ENCODE measurements around the gene COL4A1.

Gene COL4A1

DNA sequence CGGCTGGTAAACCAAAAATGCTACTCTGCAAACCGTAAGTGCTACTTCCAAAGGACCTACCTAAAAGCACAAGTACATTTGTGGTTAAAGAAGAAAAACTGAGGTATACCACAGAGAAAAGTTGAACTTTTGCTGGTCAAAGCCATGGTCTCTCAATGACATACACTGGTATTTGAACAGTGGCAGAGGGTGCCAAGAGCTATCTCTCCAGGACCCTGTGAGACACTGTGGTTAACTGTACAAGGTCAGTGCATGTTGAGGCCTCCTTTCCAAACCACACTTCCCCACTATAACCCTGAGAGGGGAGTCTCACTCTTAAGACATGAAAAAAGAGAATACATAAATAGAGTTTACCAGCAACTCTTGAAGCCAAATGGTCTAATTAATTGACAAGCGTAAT is 49.5 kb downstream of the COL4A1 start:
- no peak for DNase-seq (ENCODE audit: low spot score)

DNA sequence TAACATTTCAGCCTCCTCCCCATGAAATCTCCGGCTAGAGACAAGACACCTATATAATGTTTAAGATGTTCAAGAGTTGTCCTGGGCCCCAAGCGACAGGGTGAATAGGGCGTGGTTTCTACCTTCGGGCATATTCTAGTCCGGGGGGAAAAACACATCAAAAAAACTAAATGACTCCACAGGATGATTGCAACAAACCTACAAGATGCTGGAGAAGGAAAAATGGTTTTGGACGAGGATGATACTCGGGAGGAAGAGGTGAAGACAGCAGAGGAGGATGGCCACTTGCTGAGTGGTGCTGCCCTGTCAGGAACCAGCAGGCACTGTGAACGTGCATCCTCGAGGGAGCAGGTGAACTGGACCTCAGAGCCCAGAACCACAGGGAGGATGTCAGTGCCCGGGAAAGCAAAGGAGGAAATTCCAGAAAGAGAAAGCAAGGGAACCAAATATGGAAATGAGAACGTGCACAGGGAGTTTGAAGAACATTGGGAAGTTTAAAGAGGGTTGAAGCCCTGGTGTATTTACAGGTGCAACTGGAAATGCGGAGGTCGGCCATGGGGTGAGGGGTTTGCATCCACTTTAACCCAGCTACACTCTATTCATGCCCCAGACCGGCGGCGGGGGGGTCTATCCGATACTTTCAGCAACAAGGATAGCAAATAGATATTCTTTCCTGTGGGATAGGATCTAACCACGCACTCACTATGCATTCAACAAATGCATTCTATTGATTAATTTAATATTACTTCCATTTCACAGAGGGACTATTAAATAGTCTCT is 50.6 kb downstream of the COL4A1 start:
- no peak for DNase-seq (ENCODE audit: low spot score)

DNA sequence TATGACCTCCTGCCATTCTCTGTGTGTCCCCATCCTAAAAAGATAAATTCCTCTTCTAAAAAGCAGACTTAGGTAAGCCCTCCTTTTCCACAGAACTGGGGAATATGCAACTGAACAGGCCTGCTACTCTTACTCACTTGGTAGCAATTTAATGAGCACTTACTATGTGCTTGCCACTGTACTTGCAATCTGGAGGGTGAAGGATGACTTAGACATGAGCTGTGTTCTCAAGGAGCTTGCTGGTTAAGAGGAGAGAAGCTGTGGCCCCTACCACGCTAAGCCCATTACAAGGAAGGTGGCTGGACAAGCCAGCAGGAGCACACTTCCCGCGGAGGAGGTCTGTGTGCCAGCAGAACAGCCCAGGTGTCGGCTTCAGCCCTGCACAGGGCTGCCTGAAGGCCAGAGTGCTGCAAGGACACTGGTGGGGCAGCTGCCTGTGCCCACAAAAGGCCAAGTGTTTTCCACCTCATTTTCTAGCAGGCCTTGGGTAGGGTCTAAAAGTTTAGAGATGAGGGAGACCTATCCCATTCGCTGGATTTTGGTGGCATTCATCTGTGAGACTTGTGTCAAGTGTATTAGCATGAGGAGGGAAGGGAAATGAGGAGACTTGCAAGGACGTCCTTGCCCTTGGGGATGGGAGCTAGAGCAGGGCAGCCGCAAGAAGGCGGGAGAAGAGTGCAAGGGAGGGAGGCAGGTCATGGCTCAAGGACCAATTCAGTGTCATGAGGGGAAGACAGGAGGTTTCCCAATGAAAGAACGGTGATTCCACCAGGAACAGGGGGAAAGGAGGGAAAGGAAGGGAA is 52.0 kb downstream of the COL4A1 start:
- DNase-seq (ENCODE audit: low spot score): no peak

DNA sequence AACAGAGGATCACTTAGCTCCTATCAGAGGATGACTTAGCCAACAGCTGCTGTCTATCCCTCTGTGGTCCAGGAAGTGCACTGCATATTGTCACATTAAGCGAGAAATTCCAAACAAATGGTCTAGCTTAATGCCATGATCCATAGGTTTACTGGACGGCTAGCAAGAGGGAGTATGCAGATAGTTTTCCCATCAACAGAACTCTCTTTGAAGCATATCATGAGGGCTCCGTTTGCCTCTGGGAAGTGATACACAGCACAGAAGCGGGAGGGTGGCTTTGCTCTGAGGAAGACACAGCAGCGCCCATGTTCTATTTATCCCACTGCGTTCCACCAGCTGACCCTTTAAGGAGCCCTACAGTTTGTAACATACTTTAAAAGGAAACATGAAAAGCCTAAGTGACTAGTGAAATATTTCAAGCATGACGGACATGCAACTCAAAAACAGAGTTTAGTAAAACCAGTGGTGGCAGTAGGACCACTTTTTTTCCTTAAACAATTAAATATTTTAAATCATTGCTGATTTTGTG is 52.7 kb downstream of the COL4A1 start:
- DNase-seq (ENCODE audit: low spot score): no peak

DNA sequence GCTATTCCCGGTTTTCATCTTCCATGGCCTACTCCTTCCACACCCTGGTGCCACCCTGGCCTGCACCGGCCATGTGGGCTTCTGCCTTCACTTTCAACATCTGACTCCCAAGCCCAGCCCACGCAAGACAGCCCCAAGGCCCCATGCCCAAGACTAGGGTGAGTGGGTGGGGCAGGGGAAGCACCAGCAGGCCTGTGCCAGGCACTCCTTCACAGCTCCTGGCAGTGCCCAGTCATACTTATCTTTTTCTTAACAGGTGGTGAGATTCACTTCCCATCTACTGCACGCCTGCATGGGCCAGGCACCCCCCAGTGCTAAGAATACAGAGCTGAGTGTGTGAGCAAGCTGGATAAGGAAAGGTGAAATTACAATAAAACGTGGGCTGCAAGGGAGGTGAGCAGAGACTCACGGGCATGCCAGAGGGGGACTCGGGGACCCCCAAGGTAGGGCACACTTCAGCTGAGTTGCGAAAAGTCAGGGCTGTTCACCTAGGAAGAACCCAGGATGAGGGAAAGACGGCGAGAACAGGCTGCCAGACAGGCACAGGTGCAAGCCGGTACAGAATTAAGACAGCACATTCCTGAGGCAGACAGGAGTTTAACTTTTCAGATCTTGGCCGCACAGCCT is 55.7 kb downstream of the COL4A1 start:
- no peak for DNase-seq (ENCODE audit: low spot score)

DNA sequence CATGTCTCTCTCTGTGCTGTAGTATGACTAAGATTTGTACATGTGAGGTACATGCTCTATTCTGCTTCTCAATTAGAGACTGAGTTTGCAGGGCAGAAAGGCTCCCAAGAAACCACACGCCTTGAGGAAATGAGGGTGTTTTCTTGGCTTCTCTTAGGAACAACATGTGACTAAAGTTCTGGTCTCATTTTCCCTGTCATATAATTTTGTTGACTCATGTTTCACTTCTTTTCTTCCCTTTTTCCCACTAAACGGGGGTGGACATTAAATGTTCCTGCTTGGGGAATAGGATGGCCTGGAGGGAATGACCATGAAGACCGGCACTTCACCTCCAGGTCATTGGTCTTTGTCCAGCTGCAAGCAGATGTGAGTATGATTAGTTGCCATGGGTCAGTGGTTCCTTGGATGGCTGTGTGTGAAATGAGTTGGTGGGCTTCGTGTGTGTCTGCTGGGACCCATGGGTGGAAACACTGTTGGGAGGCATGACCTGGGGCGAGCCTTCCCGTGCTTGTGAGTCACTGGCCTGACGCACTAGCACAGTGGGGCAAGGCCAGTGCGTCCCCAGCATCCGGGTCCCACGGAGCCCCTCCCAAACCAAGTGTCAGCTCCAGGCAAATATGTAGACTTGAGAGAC is 56.6 kb downstream of the COL4A1 start:
- DNase-seq (ENCODE audit: low spot score): no peak

DNA sequence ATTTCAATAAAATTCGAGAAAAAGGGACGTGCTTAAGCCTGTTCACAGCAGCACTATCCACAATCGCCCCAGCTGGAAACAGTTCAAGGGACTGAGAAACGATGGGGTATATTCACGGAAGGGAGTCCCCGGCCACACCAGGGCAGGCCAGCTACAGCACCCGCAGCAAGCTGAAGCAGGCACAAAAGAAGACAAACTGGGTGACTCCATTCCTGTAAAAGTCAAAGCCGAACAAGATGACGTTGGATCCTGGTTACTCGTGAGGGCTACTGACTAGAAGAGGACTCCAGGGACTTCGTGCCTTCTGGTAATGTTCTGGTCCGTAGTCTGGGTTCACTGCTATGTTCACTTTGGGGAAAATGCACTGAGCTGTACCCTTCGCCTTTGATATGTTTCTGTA is 57.6 kb downstream of the COL4A1 start:
- DNase-seq (ENCODE audit: low spot score): no peak

DNA sequence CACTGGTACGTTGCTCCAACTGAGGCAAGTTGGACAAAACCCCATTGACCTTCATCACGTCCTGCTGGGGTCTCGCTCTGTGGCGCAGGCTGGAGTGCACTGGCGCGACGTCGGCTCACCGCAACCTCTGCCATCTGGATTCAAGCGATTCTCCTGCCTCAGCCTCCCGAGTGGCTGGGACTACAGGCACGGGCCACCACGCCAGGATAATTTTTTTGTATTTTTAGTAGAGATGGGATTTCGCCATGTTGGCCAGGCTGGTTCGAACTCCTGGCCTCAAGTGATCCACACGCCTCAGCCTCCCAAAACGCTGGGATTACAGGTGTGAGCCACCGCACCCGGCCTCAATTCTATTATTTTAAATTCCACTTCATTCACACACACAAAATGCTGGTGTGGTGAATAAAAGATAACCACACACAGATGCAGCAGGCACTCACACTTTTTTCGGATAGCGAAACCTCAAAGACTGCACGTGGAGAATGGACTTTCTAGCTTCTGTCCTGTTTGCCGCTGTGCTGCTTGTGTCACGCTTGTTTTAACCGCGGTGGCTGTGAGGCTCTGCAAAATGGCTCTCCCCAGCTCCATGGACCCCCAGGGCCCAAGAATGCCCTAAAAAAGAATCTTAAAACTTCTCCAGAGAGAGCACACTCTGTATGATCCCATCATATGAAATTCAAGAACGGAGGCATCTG is 58.4 kb downstream of the COL4A1 start:
- no peak for DNase-seq (ENCODE audit: low spot score)

DNA sequence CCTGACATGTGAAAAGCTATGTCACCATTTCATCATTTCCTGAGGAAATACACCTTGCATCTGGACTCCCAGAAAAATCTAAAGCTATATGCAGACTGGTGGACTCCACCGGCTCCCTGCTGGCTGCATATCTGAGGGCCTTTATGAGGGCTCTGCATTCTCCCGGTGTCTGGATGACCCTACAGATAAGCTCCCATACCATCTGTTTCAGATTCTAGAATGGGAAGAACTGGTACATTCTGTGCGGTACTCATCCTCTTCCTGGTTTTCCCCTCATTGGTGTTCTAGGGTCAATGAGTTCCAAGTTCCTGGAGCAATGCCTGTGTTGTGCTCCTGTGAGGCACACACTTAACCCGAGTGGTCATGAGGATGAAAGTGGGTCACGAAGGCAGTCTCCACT is 60.4 kb downstream of the COL4A1 start:
- DNase-seq (ENCODE audit: low spot score): no peak

DNA sequence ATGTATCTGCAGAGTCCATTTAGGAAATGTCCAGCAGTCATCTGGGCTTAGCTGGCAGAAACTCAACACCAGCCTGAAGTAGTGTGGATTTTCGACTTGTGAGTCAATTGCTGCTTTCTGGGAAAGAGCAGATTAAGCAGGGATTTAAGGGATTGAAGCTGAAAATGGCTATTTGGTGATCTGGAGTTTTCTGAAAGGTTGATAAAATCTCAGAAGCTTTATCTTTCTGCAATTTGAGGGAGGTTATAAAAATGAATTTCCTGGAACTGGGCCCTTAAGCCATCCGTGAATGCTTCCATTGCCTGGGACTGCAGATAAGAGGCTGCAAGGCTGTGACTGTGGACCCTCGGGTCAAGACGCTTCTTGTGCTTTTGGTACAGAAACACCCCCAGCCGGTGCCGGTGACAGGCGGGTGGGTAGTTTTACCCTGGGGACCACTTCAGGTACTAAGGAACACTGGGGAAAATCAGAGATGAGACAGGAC is 61.5 kb downstream of the COL4A1 start:
- no peak for DNase-seq (ENCODE audit: low spot score)

DNA sequence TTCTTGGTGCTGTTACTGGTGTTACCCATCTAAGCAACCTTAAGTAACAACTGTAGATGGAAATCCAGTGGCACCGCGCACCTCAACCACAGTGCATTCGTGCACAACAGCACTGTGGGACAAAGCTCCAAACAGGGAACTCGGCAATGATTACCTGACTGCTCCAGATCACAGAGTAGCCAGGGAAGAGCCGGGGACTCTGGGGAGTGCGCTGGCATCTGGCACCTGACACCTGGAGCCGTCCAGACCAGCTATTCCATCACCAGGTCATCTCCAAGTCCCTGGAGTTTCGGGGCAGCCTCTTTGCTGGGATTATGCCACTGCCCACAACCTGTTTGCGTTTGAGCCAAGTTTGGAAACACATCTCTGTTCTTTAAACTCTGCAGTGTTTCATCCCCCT is 62.0 kb downstream of the COL4A1 start:
- DNase-seq (ENCODE audit: low spot score): no peak

DNA sequence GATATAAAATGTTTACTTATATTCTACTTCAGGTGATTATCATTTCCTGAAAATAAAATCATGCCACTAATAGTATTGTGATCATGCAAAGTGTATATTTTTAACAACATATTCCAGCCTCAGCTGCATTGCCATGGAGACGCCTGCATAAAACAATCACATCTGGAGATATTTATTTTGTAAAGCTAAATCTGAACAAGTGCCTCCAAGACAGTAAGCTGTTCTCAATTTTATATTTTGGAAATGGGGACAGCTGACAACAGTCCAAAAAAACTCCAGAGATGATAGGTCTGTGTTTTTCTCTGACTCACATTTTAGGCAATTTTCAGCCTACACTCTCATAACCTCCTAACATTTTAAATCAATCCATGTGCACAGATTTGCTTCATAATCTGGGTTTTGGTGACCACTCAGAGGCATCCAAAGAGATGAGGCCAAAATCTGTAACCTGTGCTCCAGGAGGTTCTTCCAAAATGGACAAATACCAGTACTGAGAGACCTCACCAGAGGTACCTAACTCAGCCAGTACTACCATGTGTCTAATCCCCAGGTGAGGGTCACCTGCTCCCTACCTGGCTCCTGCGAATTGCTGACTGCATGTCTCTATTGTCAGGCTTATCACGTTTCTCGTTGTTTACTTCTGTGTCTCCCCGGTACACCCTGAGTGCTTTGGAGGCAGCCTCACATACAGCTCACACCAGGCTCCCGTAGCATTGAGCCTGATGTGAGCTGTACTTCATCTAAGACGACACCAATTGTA is 62.7 kb downstream of the COL4A1 start:
- no peak for DNase-seq (ENCODE audit: low spot score)

DNA sequence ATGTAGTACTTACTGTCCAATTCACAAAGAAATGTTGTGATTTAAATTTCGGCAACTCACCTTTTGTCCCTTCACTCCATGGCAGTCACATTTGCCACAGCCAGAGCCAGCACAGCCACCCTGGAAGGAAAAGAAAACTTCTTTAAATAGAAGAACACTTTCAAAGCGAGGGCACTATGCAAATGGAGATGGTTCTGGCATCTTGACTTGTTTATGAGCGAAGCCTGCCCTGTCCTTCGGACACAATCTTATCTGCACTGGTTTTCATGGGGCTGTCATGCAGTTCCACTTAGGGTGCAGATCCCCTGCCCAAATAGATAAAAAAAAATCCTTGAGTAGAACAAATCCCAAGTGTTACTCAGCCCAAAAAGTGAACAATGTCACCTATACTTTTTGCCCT is 64.3 kb downstream of the COL4A1 start:
- DNase-seq (ENCODE audit: low spot score): no peak

DNA sequence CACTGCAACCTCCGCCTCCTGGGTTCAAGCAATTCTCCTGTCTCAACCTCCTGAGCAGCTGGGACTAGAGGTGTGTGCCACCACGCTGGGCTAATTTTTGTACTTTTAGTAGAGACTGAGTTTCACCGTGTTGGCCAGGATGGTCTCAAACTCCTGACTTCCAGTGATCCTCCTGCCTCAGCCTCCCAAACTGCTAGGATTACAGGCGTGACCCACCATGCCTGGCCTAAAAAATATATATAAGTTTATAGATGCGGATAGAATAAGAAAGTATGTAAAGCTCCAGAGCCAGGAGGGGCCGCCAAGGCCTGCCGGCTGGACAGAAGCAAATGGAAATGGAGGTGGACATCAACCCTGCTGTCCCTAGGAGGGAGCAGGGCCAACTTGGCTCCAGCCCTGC is 66.0 kb downstream of the COL4A1 start:
- no peak for DNase-seq (ENCODE audit: low spot score)

DNA sequence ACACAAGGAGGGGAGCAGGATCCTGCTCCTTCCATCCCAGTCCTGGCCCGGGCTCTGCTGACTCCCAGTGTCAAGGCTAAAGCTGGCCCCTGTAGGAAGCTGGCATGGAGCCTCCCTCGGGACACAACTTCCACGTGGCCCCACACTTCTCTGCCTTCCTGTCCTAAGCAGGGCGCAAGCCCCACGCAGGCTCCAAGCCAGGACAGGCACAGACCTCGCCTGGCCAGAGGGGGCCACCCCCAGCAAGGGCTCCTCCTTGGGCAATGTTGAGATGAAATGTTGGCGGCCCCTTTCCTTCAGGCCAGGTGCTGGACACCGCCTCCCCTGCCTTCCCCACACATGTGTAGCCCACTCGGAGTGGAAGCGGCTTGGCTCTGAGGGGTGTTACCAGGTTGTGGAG is 66.6 kb downstream of the COL4A1 start:
- DNase-seq (ENCODE audit: low spot score): no peak

DNA sequence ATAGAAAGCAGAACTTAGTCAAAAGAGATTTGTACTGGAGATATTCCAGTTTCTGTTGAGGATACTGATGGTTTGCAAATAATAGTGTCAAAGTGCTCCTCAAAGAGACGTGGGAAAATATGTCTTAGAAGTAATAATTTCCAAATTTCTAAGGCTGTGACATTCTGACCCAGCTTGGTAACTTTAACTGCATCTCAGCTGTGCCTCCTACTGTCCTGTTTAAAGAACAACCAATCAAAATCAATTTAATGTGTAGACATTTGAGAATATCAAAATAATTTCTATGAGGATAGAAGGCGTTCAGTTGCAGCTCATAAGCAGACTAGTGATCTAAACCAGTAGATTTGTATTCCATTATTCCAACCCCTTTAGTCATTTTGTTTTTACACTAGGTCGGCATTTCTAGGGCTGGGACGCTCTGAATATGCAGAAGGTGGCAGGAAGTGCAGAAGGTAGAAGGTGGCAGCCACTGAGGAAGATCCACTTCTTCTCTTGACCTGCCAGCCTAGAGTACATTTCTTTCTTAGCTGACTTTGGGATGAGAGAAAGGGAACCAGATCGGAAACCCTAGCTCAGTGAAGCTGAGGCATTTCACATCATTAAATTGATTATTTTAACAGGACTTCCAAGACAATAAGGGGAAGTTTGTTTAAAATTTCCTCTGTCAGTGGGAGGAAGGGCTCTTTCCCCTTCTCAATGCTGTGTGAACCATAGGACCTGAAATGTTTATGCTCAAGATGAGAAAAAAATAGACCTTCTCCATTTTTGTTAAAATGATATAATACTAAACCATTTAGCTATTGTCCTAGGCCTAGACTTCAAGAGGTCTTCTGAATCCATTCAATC is 67.5 kb downstream of the COL4A1 start:
- no peak for DNase-seq (ENCODE audit: low spot score)

DNA sequence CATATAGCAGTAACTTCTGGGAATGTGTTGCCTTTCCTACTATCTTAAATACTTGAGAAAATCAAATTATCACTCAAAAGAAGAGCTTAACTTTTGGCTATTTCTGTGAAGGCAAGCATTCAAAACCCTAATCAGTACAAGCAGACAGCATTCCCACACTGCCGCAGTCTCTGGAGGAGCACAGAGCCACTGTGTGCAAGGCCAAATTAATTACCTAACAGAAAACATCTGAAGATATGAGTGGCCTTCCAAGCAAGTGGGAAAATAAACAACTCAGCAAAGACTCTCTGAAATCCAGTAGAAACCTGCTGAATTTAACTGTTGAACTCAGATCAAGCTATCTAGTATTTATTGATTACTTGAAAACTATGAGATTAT is 68.2 kb downstream of the COL4A1 start:
- DNase-seq (ENCODE audit: low spot score): no peak

DNA sequence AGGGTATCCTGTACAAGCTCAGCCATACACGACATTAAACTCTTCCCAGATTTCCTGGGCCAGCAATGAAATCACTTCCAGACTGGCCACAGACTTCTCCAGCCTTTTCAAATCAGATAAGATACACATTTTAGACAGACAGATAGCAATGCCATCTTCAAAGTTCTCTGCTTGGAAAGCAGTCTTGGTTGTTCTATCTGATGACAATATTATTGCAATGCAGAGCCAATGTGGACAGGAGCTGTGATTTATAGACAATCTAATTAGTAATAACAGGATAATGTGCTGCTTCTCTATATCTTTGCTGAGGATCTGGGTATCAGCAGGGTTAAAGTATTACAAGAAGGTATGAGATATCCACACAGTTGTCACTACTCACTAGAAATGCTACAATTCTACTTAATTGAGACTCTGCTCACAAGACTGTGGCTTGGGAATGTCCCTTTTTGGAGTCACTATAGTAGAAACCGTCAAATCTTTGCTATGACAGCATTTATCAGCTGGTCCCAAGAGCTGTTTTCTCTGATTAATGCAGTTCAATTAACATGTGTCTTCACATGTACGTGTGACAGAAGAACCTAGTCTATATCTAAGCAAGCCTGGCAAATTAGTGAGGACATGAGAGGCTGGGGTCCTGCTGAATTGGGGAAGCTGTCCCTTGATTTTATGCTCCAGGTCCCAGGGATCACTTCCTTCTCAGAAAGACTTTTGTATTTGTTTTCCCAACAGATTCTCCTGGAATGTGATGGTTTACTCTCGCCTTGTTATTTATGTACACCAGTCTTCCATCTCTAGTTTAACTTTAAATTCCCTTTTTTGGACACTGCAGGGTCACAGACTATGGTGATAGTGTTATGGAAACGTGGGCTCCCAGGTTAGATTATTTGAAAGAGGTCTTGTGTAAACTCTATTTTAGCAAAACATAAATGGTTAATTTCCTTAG is 68.8 kb downstream of the COL4A1 start:
- no peak for DNase-seq (ENCODE audit: low spot score)

DNA sequence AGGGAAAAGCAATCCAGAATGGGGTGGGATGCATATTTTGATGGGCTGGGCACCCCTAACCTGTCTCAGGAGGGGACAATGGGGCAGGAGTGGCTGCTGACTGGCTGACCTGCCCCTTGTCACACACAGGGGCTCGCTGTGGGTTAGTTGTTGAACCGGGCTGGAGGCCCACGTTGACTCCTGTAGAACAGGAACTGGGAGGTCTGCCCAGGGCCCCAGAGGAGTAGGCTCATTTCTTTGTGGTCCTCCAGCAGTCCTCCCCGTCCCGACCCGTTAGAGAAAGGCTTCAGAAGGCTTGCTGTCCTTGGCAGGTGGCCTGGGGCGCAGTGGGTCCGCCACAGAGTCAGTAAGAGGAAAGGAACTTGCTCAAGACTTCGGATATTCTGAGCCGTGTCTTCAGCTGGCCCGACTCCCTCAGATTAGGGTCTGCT is 70.1 kb downstream of the COL4A1 start:
- DNase-seq (ENCODE audit: low spot score): no peak

Measured in CD4-positive, alpha-beta T cell treated with Interleukin-15 for 4 hours (primary cell).